ENCODE data around the gene PHETA2.
"Not testable (repeated sequence)": the region's sequence is repeated elsewhere in the genome, so short reads cannot be mapped to it uniquely, and the experiment has no call there.

PHETA2 gene

GRCh38 chr22:42070517-42071422, 3.3 kb upstream of the PHETA2 start, which contains the start of gene NAGA:
NAGA (minus strand) TSS chr22:42070812; CDS start chr22:42070297, 515 bp downstream.
- DNase-seq, result peak; percentile 90

- DNase-seq, result not testable (repeated sequence)
Measured at GRCh38 chr22:42071508-42071907, 2.5 kb upstream of the PHETA2 start.

- no peak for DNase-seq
Measured at GRCh38 chr22:42072606-42073330, 1.3 kb upstream of the PHETA2 start.

- DNase-seq, result no peak
Measured at GRCh38 chr22:42073621-42074041, 417 bp upstream of the PHETA2 start.

- no peak for DNase-seq
Measured at GRCh38 chr22:42074846-42075676, 1.0 kb downstream of the PHETA2 start.

- no peak for DNase-seq
Measured at GRCh38 chr22:42076764-42077485, 2.9 kb downstream of the PHETA2 start.

- no peak for DNase-seq
Measured at GRCh38 chr22:42077486-42078125, 3.6 kb downstream of the PHETA2 start.

GRCh38 chr22:42078469-42079318, 4.6 kb downstream of the PHETA2 start:
- DNase-seq, result no peak

GRCh38 chr22:42079319-42080251, 5.5 kb downstream of the PHETA2 start, which contains the start of gene SMDT1:
SMDT1 (plus strand) TSS chr22:42079700; CDS start chr22:42079769, 69 bp downstream.
- peak; percentile 98 for DNase-seq

GRCh38 chr22:42080287-42080686, 6.2 kb downstream of the PHETA2 start:
- DNase-seq, result no peak

GRCh38 chr22:42083119-42083518, 9.1 kb downstream of the PHETA2 start:
- no peak for DNase-seq

- no peak for DNase-seq
Measured at GRCh38 chr22:42084874-42085273, 10.8 kb downstream of the PHETA2 start.

GRCh38 chr22:42086051-42086450, 12.0 kb downstream of the PHETA2 start:
- DNase-seq, result no peak

GRCh38 chr22:42090596-42091454, 16.8 kb downstream of the PHETA2 start, which contains the start of gene NDUFA6:
NDUFA6 (minus strand) TSS chr22:42090772; CDS start chr22:42090744, 28 bp downstream.
- peak; percentile 100 for DNase-seq

GRCh38 chr22:42091455-42091782, 17.4 kb downstream of the PHETA2 start:
- DNase-seq, result no peak

GRCh38 chr22:42101199-42101598, 27.2 kb downstream of the PHETA2 start:
- no peak for DNase-seq

GRCh38 chr22:42104332-42104860, 30.3 kb downstream of the PHETA2 start:
- not testable (repeated sequence) for DNase-seq

GRCh38 chr22:42108848-42109247, 34.8 kb downstream of the PHETA2 start:
- no peak for DNase-seq
